Measurements from ENCODE around the gene ZNF471. TPM values are rescaled to one million over a fixed set of nuclear protein-coding genes. Genes with fewer than 3 reads are reported as not detected.

ZNF471 gene
- 10 to 100 TPM in 1 of 3 donors, 1 to 10 TPM in 2; 2.8 to 14.7 (median 4.2) TPM for total RNA-seq
- long read RNA-seq, donor 1, full-length matches to known transcripts: 2 of 5 reads
- long read RNA-seq, donor 1, partial matches to known transcripts: 0 of 5 reads
- long read RNA-seq, donor 1, other reads (novel, unspliced or antisense): 3 of 5 reads
- long read RNA-seq, donor 2: 0 reads

- no peaks in the 10 kb centered on the region for H3K36me3 ChIP-seq (ENCODE audit: low read depth)
- DNase-seq (peak; percentile 95 to 98 (median 97)), ATAC-seq (peak; percentile 99)
- H3K4me1 ChIP-seq (ENCODE audit: low read depth): no peaks in the 10 kb centered on the region
- no peak for TF ChIP-seq CTCF (IDR thresholded peaks at IDR 0.05)
- H3K4me3 ChIP-seq: peak within 1 kb of the TSS; percentile 42
- peaks cover 56% of the 10 kb centered on the region for H3K9me3 ChIP-seq
- intact Hi-C loops (cut with DNase I, micrococcal nuclease): no loop called here
Observed at GRCh38 chr19:56507446-56508289, at the start of gene ZNF471. ZNF471 (plus strand) TSS chr19:56507855; CDS start chr19:56511572, 3,717 bp downstream.

- no peaks in the 10 kb centered on the region for H3K36me3 ChIP-seq (ENCODE audit: low read depth)
- H3K4me3 ChIP-seq: no peak overlapping the region
- ATAC-seq (no peak), DNase-seq (no peak)
- H3K4me1 ChIP-seq (ENCODE audit: low read depth): no peaks in the 10 kb centered on the region
- TF ChIP-seq CTCF (IDR thresholded peaks at IDR 0.05): no peak
- H3K9me3 ChIP-seq: peaks cover 81% of the 10 kb centered on the region
- intact Hi-C loops (cut with DNase I, micrococcal nuclease): no loop called here
Observed at GRCh38 chr19:56474308-56474707, 33.3 kb upstream of the ZNF471 start.

GRCh38 chr19:56476093-56476492 is 31.6 kb upstream of the ZNF471 start:
- DNase-seq: no peak
- TF ChIP-seq CTCF (IDR thresholded peaks at IDR 0.05): no peak
- no peak for ATAC-seq
- H3K9me3 ChIP-seq: peaks cover 79% of the 10 kb centered on the region
- no peaks in the 10 kb centered on the region for H3K4me1 ChIP-seq (ENCODE audit: low read depth)
- intact Hi-C loops (cut with DNase I, micrococcal nuclease): no loop called here
- H3K36me3 ChIP-seq (ENCODE audit: low read depth): no peaks in the 10 kb centered on the region
- H3K4me3 ChIP-seq: no peak overlapping the region

GRCh38 chr19:56476651-56477428 is 30.8 kb upstream of the ZNF471 start, which contains the start of gene ZNF667:
ZNF667 (minus strand) TSS chr19:56477345; CDS start chr19:56462370, 14,975 bp downstream.
- no peak for TF ChIP-seq CTCF (IDR thresholded peaks at IDR 0.05)
- Histone ChIP-seq H3K4me3 (peak within 1 kb of the TSS; percentile 3), H3K9me3 (peaks cover 79% of the 10 kb centered on the region), H3K4me1 (ENCODE audit: low read depth) (no peaks in the 10 kb centered on the region), H3K36me3 (ENCODE audit: low read depth) (no peaks in the 10 kb centered on the region)
- DNase-seq (peak; percentile 2 to 45 (median 22)), ATAC-seq (no peak)
- intact Hi-C loops (cut with DNase I, micrococcal nuclease): no loop called here

- H3K4me3 ChIP-seq: peak overlapping the region; percentile 3
- DNase-seq (peak; percentile 75 to 84 (median 82)), ATAC-seq (peak; percentile 87)
- no peaks in the 10 kb centered on the region for H3K4me1 ChIP-seq (ENCODE audit: low read depth)
- peaks cover 79% of the 10 kb centered on the region for H3K9me3 ChIP-seq
- intact Hi-C loops (cut with DNase I, micrococcal nuclease): no loop called here
- no peak for TF ChIP-seq CTCF (IDR thresholded peaks at IDR 0.05)
- no peaks in the 10 kb centered on the region for H3K36me3 ChIP-seq (ENCODE audit: low read depth)
Observed at GRCh38 chr19:56477429-56478338, 30.0 kb upstream of the ZNF471 start.
